ENCODE measurements around the gene RINL. TPM values are rescaled to one million over a fixed set of nuclear protein-coding genes. Genes with fewer than 3 reads are reported as not detected.

Gene RINL
- total RNA-seq, 1 experiment from 2014 or later: 14.5 TPM

DNA sequence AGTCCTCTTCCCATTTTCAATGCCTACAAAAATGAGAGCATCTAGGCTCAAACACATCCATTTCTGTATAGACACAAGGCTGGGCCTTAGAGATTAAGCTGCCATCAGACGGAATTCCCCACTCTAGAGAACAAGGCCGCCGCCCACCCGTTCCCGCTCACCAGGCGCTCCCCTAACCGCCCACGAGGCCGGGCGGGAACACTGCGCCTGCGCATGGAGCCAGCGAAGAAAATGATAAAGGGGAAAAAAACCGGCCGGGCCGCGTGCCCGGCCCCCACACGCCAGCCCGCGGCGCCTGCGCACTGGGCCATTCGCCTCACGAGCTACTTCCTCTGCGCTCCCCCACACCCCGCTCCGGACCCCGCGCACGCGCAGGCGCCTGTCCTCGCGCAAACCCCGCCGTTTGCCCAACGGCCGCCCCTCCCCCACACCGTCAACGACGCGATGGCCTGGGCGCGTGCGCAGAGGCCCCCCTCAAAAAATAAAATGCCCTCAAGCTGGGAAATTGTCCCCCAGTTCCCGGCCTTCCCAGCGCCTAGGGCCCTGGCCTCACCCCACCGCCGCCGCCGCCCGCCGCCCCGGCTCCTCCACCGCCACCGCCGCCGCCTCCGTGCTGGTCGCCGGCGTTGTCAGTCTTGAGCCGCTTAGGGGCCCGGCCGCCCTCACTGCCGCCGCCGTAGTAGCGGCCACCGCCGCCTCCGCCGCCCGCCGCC is 28.8 kb downstream of the RINL start (continued):
- 0 out of 2 replicates have a peak, but pooled peaks have one; percentile 36 for TF ChIP-seq ZNF532 (CRISPR knock-in tag; IDR thresholded peaks at IDR 0.05; ENCODE audit: borderline replicate concordance)
- 0 out of 2 replicates have a peak, but pooled peaks have one; percentile 29 for TF ChIP-seq ZMAT4 (CRISPR knock-in tag; IDR thresholded peaks at IDR 0.05)
- no peak for TF ChIP-seq STAT6 (CRISPR knock-in tag; conservative IDR thresholded peaks at IDR 0.05; ENCODE audit: low read depth)
- no peak for TF ChIP-seq ZNF138 (CRISPR knock-in tag; conservative IDR thresholded peaks at IDR 0.05)

- ChIA-PET CTCF (interaction anchor here (0.6 to 2.0 kb wide), 12 partner anchors 12 to 445 kb away, joined by 3 to 15 read pairs (median 4); partner anchors contain the start of genes FAM98C, MRPS12 and SARS2), POLR2A (interaction anchor here (0.6 to 1.6 kb wide), 12 partner anchors 17 to 584 kb away, joined by 3 to 8 read pairs (median 4); partner anchors contain the start of genes ECH1, EIF3K, NFKBIB and SIRT2)
- Mint-ChIP-seq H3K36me3 (peaks cover 54% of the 10 kb centered on the region), H3K27ac (peak overlapping the region; percentile 97), H3K4me3 (peak overlapping the region; percentile 92), H3K27me3 (ENCODE audit: low read depth) (no peaks in the 10 kb centered on the region; the same call in 1 of the 2 replicates), H3K4me1 (peaks cover 39% of the 10 kb centered on the region), H3K9me3 (no peaks in the 10 kb centered on the region)
- ATAC-seq (no peak), DNase-seq (ENCODE audit: low spot score) (no peak)
- TF ChIP-seq FOXJ3 (CRISPR knock-in tag; IDR thresholded peaks at IDR 0.05; ENCODE audit: borderline replicate concordance) (no peak), STAT6 (CRISPR knock-in tag; conservative IDR thresholded peaks at IDR 0.05; ENCODE audit: low read depth) (no peak), ZBTB43 (CRISPR knock-in tag; IDR thresholded peaks at IDR 0.05) (no peak), AR (CRISPR knock-in tag; IDR thresholded peaks at IDR 0.05) (no peak), ZNF263 (CRISPR knock-in tag; IDR thresholded peaks at IDR 0.05; ENCODE audit: low read depth) (no peak), NFATC4 (CRISPR knock-in tag; IDR thresholded peaks at IDR 0.05) (no peak)
Observed at GRCh38 chr19:38848299-38849146, 29.6 kb downstream of the RINL start.

All from WTC11 (cell line).